IPS-18c (cell line): Measurements from ENCODE around the gene GSG1L.

Experiments used
- H3K4me3 ChIP-seq: 2 replicates; pipeline ENCODE4 v1.7.0; 2013; ENCODE audit warnings: low read depth, mild to moderate bottlenecking, low read length, moderate library complexity; ENCODE audit not compliant: insufficient read depth
- H3K9me3 ChIP-seq: one replicate; pipeline ENCODE4 v1.6.1; 2013; ENCODE audit warnings: mild to moderate bottlenecking, low read length, moderate library complexity; ENCODE audit not compliant: control insufficient read depth, insufficient read depth

Gene GSG1L

GRCh38 chr16:27766236-27766925, 297.1 kb downstream of the GSG1L start:
- Histone ChIP-seq H3K9me3 (peaks cover 4% of the 10 kb centered on the region), H3K4me3 (no peak overlapping the region)

DNA sequence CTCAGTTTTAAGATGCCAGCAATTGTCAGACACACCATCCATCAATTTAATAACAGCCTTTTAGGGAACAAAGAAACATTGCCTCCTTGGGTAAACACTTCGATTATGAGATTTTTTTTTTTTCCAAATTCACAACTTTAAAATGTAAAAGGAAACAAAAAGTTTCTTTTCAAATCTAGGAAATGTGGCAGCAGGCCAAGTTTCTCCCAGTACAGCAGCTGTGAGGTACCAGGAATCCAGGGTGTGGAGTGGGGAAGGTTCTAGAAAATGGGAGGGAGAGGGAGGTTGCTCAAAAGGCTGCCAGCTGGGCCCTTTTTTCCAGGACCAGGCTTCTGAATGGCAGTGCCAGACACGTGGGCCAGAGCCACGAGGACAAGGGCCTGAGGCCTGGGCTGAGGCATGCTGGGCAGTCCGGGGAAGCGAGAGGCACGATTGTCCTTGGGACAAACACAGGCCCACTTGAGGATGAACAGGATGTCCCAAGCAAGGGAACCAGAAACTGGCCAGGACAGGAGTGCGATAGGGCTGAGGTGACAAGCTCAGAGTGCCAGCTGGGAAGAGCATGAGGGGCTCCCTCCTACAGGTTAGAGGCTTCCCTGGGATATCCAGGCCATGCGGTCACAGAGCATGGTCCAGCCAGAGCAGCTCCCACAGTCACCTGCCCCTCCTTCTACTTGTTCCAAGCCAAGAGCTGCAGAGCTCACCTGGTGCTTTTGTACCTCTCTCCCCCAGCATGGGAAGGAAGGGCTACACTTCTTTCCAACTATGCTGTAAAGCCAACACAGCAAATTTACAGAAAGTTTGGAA, 298.4 kb downstream of the GSG1L start:
- Histone ChIP-seq H3K4me3 (no peak overlapping the region), H3K9me3 (peaks cover 4% of the 10 kb centered on the region)

DNA sequence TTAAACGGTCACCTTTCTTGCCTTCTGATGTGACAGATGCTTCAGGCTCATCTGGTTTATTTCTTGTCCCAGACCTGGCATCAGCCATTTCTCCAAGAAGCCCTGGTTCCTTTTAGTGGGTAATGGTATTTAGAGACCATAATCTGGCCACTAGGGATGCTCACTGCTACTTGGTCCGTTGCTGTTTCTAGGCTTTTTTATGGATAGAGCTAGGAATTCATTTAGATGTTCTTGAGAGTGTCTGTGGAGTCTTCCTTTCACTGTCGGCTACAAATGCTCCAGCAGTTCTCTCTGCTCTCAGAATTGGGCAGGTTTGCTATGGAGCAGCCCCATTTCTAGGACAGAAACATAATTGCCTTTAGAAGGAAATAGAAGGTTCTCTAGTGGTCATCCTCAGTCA, 299.1 kb downstream of the GSG1L start:
- Histone ChIP-seq H3K9me3 (peaks cover 4% of the 10 kb centered on the region), H3K4me3 (no peak overlapping the region)

DNA sequence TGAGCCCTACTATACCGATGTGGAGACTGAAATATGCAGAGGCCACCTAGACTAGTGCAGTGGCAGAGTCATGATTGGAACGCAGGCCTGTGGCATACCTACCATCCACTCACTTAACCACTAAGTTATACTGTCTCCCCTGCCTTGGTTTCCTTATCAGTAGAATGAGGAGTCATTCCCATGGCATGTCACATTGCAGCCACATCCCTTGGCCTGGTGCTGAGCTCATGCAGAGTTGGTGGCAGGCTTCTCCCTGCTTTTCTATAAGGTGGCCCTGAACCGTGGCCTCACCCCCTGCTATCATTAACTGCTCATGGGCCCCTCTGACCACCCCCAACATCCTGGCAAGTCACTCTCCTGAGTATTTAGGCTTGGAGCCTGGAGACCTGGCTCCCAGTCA, 301.1 kb downstream of the GSG1L start:
- Histone ChIP-seq H3K9me3 (peaks cover 4% of the 10 kb centered on the region), H3K4me3 (no peak overlapping the region)

DNA sequence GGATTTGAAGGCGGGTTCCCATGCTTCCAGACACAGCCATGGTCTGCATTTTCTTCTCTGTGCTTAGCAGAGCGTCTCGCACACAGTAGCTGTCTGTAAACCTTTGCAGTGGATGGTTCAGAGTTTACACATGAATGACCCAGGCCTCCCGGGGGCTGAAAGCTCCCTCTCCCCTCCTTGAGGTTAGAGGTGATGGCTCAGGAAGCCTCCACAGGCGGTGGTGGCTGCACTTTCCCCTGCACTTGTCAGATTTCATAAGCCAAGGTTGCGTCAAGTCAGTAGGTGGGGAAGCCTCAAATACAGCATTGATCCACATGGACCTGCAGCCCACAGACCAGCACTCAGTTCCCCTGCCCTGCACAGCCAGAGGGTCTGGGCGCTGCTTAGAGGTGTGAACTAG, 301.7 kb downstream of the GSG1L start:
- peaks cover 4% of the 10 kb centered on the region for H3K9me3 ChIP-seq
- no peak overlapping the region for H3K4me3 ChIP-seq

DNA sequence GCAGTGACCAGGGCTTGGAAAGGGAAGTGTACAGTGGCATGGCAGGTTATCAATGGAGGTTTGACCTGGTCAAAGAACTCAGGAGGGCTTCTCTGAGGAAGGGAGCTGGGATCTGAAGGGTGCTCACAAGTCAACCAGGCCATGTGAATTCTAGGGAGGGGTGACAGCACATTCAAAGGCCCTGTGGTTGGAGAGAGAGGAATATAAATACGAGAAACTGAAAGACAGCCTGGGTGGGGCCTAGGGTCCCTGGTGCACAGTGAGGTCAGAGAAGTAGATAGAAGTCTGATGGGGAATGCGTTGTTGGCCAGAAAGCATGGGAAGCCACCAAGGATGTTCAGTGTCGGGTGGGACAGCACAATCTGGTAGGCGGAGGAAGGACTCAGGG, 302.7 kb downstream of the GSG1L start:
- Histone ChIP-seq H3K4me3 (no peak overlapping the region), H3K9me3 (peaks cover 4% of the 10 kb centered on the region)

- H3K4me3 ChIP-seq = no peak overlapping the region
- peaks cover 4% of the 10 kb centered on the region for H3K9me3 ChIP-seq
Observed at GRCh38 chr16:27759967-27760788, 303.3 kb downstream of the GSG1L start.

DNA sequence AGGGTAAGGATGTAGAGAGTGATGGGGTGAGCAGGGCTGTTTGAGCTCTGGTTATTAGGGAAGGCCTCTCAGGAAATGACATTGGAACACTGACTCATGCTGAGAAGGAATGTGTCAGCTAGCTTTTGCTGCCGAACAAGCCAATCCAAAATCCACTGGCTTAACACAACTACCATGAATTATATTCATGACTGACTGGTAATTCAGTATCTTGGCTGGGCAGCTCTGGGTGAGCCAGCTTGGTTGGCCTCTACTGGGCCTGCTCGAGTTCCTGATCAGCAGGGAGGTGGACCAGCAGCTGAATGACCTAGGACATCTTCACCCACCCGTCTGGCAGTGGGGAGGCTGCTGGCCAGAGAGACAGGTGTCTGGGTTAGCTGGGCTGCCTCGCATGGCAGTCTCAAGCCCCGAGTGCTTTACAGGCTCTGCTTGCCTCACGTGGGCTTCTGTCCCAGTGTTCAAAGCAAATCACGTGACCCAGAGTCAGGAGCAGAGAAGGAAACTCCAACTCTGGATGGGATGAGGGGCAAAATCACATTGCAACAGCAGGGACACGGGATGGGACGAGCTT, 304.1 kb downstream of the GSG1L start:
- H3K4me3 ChIP-seq = no peak overlapping the region
- H3K9me3 ChIP-seq = peaks cover 1% of the 10 kb centered on the region

DNA sequence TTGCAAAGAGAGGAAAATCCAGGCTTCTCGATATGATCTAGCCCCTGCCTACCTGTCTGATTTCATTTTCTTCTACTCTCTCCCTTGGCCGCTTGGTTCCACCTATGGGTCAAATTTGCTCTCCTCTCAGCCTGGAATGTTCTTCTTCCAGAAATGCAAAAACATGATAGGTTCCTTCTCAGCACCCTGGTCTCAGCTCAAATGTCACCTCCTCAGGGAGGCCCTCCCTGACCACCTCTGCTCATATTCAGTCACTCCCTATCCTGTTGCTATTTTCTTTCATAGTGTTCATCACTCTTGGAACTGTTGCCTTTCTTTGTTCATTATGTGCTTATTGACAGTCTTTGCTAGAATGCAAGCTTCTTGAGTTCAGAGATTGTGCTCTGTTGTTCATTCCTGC, 305.0 kb downstream of the GSG1L start:
- Histone ChIP-seq H3K4me3 (no peak overlapping the region), H3K9me3 (no peaks in the 10 kb centered on the region)

GRCh38 chr16:27756206-27756970, 307.1 kb downstream of the GSG1L start:
- Histone ChIP-seq H3K4me3 (no peak overlapping the region), H3K9me3 (no peaks in the 10 kb centered on the region)

DNA sequence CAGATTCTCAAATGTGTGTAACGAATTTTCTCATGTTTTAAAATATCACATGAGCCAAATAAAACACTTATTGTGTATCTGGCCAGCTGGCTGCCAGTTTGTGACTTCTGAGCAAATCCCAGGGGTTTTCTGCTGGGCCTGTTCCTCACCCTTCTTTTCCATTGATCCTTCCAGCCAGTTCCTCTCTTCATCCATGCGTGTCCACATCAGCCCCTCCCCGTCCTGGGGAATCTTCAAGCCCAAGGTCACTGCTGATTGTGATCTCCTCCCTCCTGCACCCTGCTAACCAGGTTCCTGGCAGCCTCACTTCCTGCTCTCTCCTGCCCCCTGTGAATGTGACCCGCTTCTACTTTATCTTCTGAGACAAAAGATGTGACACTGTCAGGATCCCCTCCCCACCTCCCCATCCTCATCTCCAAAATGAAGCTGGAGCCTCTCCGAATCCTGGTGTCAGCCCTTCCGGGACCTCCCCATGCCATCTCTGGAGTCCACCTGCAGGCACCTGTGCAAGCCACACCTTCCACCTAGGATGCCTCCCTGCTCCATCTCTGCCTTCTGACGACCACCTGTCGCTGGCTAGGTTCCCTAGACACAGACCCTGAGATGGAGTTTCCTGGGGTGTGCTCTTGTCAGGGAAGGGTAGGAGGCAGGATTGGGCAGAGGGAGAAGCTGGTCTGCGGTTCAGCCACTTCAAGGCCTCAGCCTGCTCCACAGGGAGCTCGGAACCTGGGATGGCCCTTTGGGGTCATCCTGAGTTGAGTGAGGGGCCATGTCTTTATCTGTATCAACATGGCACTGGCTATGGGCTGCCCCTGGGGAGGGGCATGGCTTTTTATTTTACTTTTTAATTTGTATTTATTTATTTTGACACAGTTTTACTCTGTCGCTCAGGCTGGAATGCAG, 308.5 kb downstream of the GSG1L start:
- no peaks in the 10 kb centered on the region for H3K9me3 ChIP-seq

DNA sequence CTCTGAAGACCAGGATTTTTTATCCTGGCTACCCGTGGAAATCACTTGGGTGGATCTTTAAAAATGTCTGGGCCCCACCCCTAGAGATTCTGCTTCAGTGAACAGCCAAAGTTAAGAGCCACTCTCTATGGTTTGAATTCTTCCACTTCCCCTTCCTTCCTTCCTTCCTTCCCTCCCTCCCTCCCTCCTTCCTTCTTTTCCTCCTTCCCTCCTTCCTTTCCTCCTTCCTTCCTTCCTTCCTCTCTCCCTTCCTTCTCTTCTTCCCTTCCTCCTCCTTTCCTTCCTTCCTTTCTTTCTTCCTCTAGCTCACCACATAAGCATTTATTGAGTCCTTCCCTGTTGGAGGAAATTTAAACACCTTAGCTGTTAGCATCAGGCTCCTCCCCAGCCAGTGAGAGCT, 310.0 kb downstream of the GSG1L start:
- Histone ChIP-seq H3K9me3 (no peaks in the 10 kb centered on the region), H3K4me3 (no peak overlapping the region)

More for the DNA sequence above, 308.5 kb downstream of the GSG1L start:
- no peak overlapping the region for H3K4me3 ChIP-seq

DNA sequence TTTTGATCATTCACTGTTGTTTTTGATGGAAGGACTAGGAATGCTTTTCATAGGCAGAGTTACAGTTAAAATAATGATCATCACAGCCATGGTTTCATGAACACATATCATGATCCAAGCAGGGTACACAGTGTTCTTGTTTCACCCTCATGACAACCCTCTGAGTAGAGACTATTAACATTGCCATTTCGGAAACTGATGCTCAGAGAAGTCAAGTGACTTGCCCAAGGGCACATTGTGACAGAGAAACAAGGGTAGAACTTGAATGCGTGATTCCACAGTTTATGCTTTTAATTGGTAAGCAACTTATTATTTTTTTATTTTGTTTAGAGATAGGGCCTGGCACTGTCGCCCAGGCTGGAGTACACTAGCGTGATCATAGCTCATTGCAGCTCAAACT, 311.3 kb downstream of the GSG1L start:
- H3K4me3 ChIP-seq = no peak overlapping the region
- H3K9me3 ChIP-seq = no peaks in the 10 kb centered on the region

- no peak overlapping the region for H3K4me3 ChIP-seq
- H3K9me3 ChIP-seq = no peaks in the 10 kb centered on the region
Observed at GRCh38 chr16:27751676-27752075, 311.8 kb downstream of the GSG1L start.

- Histone ChIP-seq H3K4me3 (no peak overlapping the region), H3K9me3 (no peaks in the 10 kb centered on the region)
Observed at GRCh38 chr16:27751233-27751632, 312.3 kb downstream of the GSG1L start.

DNA sequence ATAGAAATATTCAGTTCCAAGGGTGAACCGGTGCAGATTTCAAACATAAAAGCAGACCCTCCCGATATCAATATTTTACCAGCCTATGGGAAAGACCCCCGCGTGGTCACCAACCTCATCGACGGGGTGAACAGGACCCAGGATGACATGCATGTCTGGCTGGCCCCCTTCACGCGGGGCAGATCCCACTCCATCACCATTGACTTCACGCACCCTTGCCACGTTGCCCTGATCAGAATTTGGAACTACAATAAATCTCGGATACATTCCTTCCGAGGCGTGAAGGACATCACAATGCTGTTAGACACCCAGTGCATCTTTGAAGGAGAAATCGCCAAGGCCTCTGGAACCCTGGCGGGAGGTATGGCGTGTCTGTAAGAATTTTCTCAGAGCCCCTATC, 313.6 kb downstream of the GSG1L start:
- Histone ChIP-seq H3K9me3 (no peaks in the 10 kb centered on the region), H3K4me3 (no peak overlapping the region)
